Suprapubic skin (tissue), 4 donors: ENCODE data around the gene EVA1A. TPM values are rescaled to one million over a fixed set of nuclear protein-coding genes. Genes with fewer than 3 reads are reported as not detected.

Source experiments
- DNase-seq, 2 donors: peaks; one replicate each; pipeline ENCODE4 v3.0.0-alpha.2; 2019; ENCODE audit warnings: low spot score in 2 of 2
- H3K27ac ChIP-seq: fragments of 200-600 bp; sonication (generic); one replicate; pipeline ENCODE4 v1.5.1; 2019
- H3K27me3 ChIP-seq: fragments of 200-600 bp; sonication (generic); one replicate; pipeline ENCODE4 v1.5.1; 2019
- H3K36me3 ChIP-seq: fragments of 200-600 bp; sonication (generic); one replicate; pipeline ENCODE4 v1.5.1; 2019
- H3K4me1 ChIP-seq: fragments of 200-600 bp; sonication (generic); one replicate; pipeline ENCODE4 v1.5.1; 2019
- H3K4me3 ChIP-seq: fragments of 200-600 bp; sonication (generic); one replicate; pipeline ENCODE4 v1.5.1; 2019; ENCODE audit warnings: mild to moderate bottlenecking
- H3K9me3 ChIP-seq: fragments of 200-600 bp; sonication (generic); one replicate; pipeline ENCODE4 v1.5.1; 2019
- CTCF ChIP-seq, 2 donors: fragments of 200-600 bp in 1 of 2; fragments of 450-650 bp in 1 of 2; sonication (generic) in 1 of 2; IDR thresholded peaks; one replicate each; pipeline ENCODE4 v1.5.1; 2016 to 2019; ENCODE audit warnings: antibody characterized with exemption in 2 of 2, mild to moderate bottlenecking in 1 of 2, moderate library complexity in 1 of 2
- EP300 ChIP-seq: sonication (generic); formaldehyde crosslinking; IDR thresholded peaks from one replicate; pipeline ENCODE4 v1.6.1; 2017; ENCODE audit warnings: antibody characterized with exemption
- POLR2A ChIP-seq, 2 donors: fragments of 450-650 bp; IDR thresholded peaks; one replicate each; pipeline ENCODE4 v1.6.1; 2017; ENCODE audit warnings: antibody characterized with exemption in 2 of 2, mild to moderate bottlenecking in 2 of 2, moderate library complexity in 2 of 2
- POLR2AphosphoS5 ChIP-seq, 3 donors: sonication (generic); formaldehyde crosslinking; IDR thresholded peaks; one replicate each; pipeline ENCODE4 v1.6.1; 2017; ENCODE audit warnings: antibody characterized with exemption in 3 of 3
- WGBS: methylation state at CpG from one replicate; pipeline ENCODE4 v1.1.5; 2018; 5-methylcytosine and 5-hydroxymethylcytosine counted together
- total RNA-seq, 4 donors: library from RNA; depleted of rRNA; stranded (reverse); fragments of >200 nt; gene quantifications; one replicate each; pipeline ENCODE4 v1.1.0, GENCODE V29; 2016

Gene EVA1A
- total RNA-seq, 4 donors from 2014 or later, result 5.7 to 11.4 (median 7.9) TPM

- Histone ChIP-seq H3K27me3 (no peaks in the 10 kb centered on the region), H3K9me3 (no peaks in the 10 kb centered on the region), H3K36me3 (no peaks in the 10 kb centered on the region), H3K4me1 (peaks cover 16% of the 10 kb centered on the region), H3K27ac (no peak overlapping the region), H3K4me3 (no peak overlapping the region)
- DNase-seq, result no peak
- 46% methylated on average over 4 of the region's 4 CpGs for WGBS
- TF ChIP-seq CTCF (IDR thresholded peaks at IDR 0.05) (no peak), POLR2A (IDR thresholded peaks at IDR 0.05) (no peak), POLR2AphosphoS5 (IDR thresholded peaks at IDR 0.05) (no peak), EP300 (no peak)
Measured at GRCh38 chr2:75589391-75590105, 28.8 kb upstream of the EVA1A start.

- H3K9me3 ChIP-seq, result no peaks in the 10 kb centered on the region
- H3K4me3 ChIP-seq, result no peak overlapping the region
- DNase-seq, result no peak
- no peak for TF ChIP-seq CTCF (IDR thresholded peaks at IDR 0.05)
- TF ChIP-seq EP300, result no peak
- TF ChIP-seq POLR2A (IDR thresholded peaks at IDR 0.05), result no peak
- no peak for TF ChIP-seq POLR2AphosphoS5 (IDR thresholded peaks at IDR 0.05)
- no peaks in the 10 kb centered on the region for H3K36me3 ChIP-seq
- no peaks in the 10 kb centered on the region for H3K27me3 ChIP-seq
- peaks cover 16% of the 10 kb centered on the region for H3K4me1 ChIP-seq
- WGBS, result 81% methylated on average over 5 of the region's 5 CpGs
- no peak overlapping the region for H3K27ac ChIP-seq
Measured at GRCh38 chr2:75587954-75588587, 27.3 kb upstream of the EVA1A start.

- TF ChIP-seq EP300, result no peak
- TF ChIP-seq POLR2A (IDR thresholded peaks at IDR 0.05), result no peak
- no peak for TF ChIP-seq POLR2AphosphoS5 (IDR thresholded peaks at IDR 0.05)
- TF ChIP-seq CTCF (IDR thresholded peaks at IDR 0.05), result no peak
- H3K27ac ChIP-seq, result no peak overlapping the region
- no peaks in the 10 kb centered on the region for H3K9me3 ChIP-seq
- 78% methylated on average over 2 of the region's 2 CpGs for WGBS
- H3K36me3 ChIP-seq, result no peaks in the 10 kb centered on the region
- no peak overlapping the region for H3K4me3 ChIP-seq
- H3K4me1 ChIP-seq, result peaks cover 6% of the 10 kb centered on the region
- DNase-seq, result no peak
- no peaks in the 10 kb centered on the region for H3K27me3 ChIP-seq
Measured at GRCh38 chr2:75586971-75587370, 26.2 kb upstream of the EVA1A start.

GRCh38 chr2:75582840-75583239, 22.1 kb upstream of the EVA1A start:
- no peaks in the 10 kb centered on the region for H3K9me3 ChIP-seq
- no peaks in the 10 kb centered on the region for H3K27me3 ChIP-seq
- H3K4me1 ChIP-seq, result no peaks in the 10 kb centered on the region
- no peak for DNase-seq
- H3K36me3 ChIP-seq, result no peaks in the 10 kb centered on the region
- no peak overlapping the region for H3K4me3 ChIP-seq
- no peak overlapping the region for H3K27ac ChIP-seq
- TF ChIP-seq CTCF (IDR thresholded peaks at IDR 0.05) (no peak), POLR2AphosphoS5 (IDR thresholded peaks at IDR 0.05) (no peak), EP300 (no peak), POLR2A (IDR thresholded peaks at IDR 0.05) (no peak)
- WGBS, result 81% methylated on average over 1 of the region's 1 CpG

- H3K36me3 ChIP-seq, result no peaks in the 10 kb centered on the region
- no peaks in the 10 kb centered on the region for H3K27me3 ChIP-seq
- no peak overlapping the region for H3K27ac ChIP-seq
- no peaks in the 10 kb centered on the region for H3K9me3 ChIP-seq
- no peak overlapping the region for H3K4me3 ChIP-seq
- H3K4me1 ChIP-seq, result no peaks in the 10 kb centered on the region
- no peak for TF ChIP-seq CTCF (IDR thresholded peaks at IDR 0.05)
- no peak for TF ChIP-seq POLR2A (IDR thresholded peaks at IDR 0.05)
- no peak for TF ChIP-seq EP300
- TF ChIP-seq POLR2AphosphoS5 (IDR thresholded peaks at IDR 0.05), result no peak
- WGBS, result 90% methylated on average over 1 of the region's 1 CpG
- DNase-seq, result no peak
Measured at GRCh38 chr2:75580606-75581005, 19.9 kb upstream of the EVA1A start.
